GM23248 (cell line): ENCODE data around the gene MYH14. TPM values are rescaled to one million over a fixed set of nuclear protein-coding genes. Genes with fewer than 3 reads are reported as not detected.

Experiments
- DNase-seq: peaks from one replicate; pipeline ENCODE4 v3.0.0-alpha.2; 2015
- H2AFZ ChIP-seq: fragments of 200-600 bp; sonication (generic); 2 replicates; pipeline ENCODE4 v1.6.1; 2016; ENCODE audit warnings: antibody characterized with exemption
- H3F3A ChIP-seq: fragments of 200-600 bp; sonication (generic); 2 replicates; pipeline ENCODE4 v1.6.1; 2016; ENCODE audit warnings: mild to moderate bottlenecking, antibody characterized with exemption, mixed run types; ENCODE audit not compliant: insufficient read depth
- H3K27ac ChIP-seq: fragments of 200-600 bp; sonication (generic); 2 replicates; pipeline ENCODE4 v1.5.1; 2016; ENCODE audit warnings: mild to moderate bottlenecking
- H3K27me3 ChIP-seq: fragments of 200-600 bp; sonication (generic); replicated peaks from 2 replicates; pipeline ENCODE4 v1.6.1; 2016; ENCODE audit warnings: mild to moderate bottlenecking; ENCODE audit not compliant: insufficient read depth
- H3K36me3 ChIP-seq: fragments of 200-600 bp; sonication (generic); 2 replicates; pipeline ENCODE4 v1.6.1; 2016; ENCODE audit warnings: low read depth, mild to moderate bottlenecking
- H3K4me1 ChIP-seq: fragments of 200-600 bp; sonication (generic); 2 replicates; pipeline ENCODE4 v1.6.1; 2016; ENCODE audit warnings: mild to moderate bottlenecking; ENCODE audit not compliant: insufficient read depth
- H3K4me2 ChIP-seq: fragments of 200-600 bp; sonication (generic); one replicate; pipeline ENCODE4 v1.6.1; 2016; ENCODE audit warnings: mild to moderate bottlenecking; ENCODE audit not compliant: unreplicated experiment
- H3K4me3 ChIP-seq: fragments of 200-600 bp; sonication (generic); 2 replicates; pipeline ENCODE4 v1.5.1; 2016; ENCODE audit warnings: mild to moderate bottlenecking
- H3K79me2 ChIP-seq: fragments of 200-600 bp; sonication (generic); 2 replicates; pipeline ENCODE4 v1.6.1; 2016; ENCODE audit warnings: mild to moderate bottlenecking; ENCODE audit not compliant: insufficient read depth
- H3K9ac ChIP-seq: fragments of 200-600 bp; sonication (generic); 2 replicates; pipeline ENCODE4 v1.6.1; 2016; ENCODE audit warnings: mild to moderate bottlenecking
- H3K9me2 ChIP-seq: fragments of 200-600 bp; sonication (generic); 2 replicates; pipeline ENCODE4 v1.6.1; 2016; ENCODE audit warnings: mixed run types, mild to moderate bottlenecking, moderate library complexity; ENCODE audit not compliant: insufficient read depth
- H3K9me3 ChIP-seq: fragments of 200-600 bp; sonication (generic); one replicate; pipeline ENCODE4 v1.6.1; 2017; ENCODE audit warnings: low read depth
- H4K20me1 ChIP-seq: fragments of 200-600 bp; sonication (generic); 2 replicates; pipeline ENCODE4 v1.6.0; 2016; ENCODE audit not compliant: insufficient read depth
- EZH2 ChIP-seq: fragments of 200-600 bp; sonication (generic); IDR thresholded peaks from 2 replicates; pipeline ENCODE4 v1.6.1; 2018; ENCODE audit warnings: antibody characterized with exemption, mild to moderate bottlenecking; ENCODE audit not compliant: insufficient read depth, poor library complexity, severe bottlenecking
- EZH2phosphoT487 ChIP-seq: fragments of 200-600 bp; sonication (generic); IDR thresholded peaks from 2 replicates; pipeline ENCODE4 v1.6.1; 2018; ENCODE audit warnings: antibody characterized with exemption, moderate library complexity, mild to moderate bottlenecking, low read depth; ENCODE audit not compliant: insufficient read depth
- WGBS, 2 experiments: methylation state at CpG; one replicate each; pipeline ENCODE4 v1.1.6; 2015 to 2017; ENCODE audit warnings: low lambda C conversion rate in 2 of 2, low coverage in 1 of 2; ENCODE audit errors: missing lambda C conversion rate in 2 of 2; 5-methylcytosine and 5-hydroxymethylcytosine counted together
- in situ Hi-C: fragments of 300-500 bp; cut with MboI; formaldehyde crosslinking; loops from 2 replicates; pipeline ENCODE4 v1.15.0; 2020
- polyA plus RNA-seq: library from polyadenylated mRNA; unstranded; fragments of >200 nt; fragmentation: Nextera tagmentation; extraction: Ambion mirVana; gene quantifications from 2 replicates; pipeline ENCODE4 v1.2.1, GENCODE V29; 2016
- total RNA-seq: library from RNA; depleted of rRNA; stranded (reverse); fragments of >200 nt; shearing (Covaris generic); gene quantifications from 2 replicates; pipeline ENCODE4 v1.2.3, GENCODE V29; 2014

Gene MYH14
- total and polyA plus RNA-seq, 2 experiments from 2014 or later, result not detected

GRCh38 chr19:50290011-50290410 lies 86.6 kb downstream of the MYH14 start:
- no peaks in the 10 kb centered on the region for H3K36me3 ChIP-seq
- TF ChIP-seq EZH2, result no peak
- TF ChIP-seq EZH2phosphoT487, result no peak
- H3K79me2 ChIP-seq, result no peaks in the 10 kb centered on the region
- in situ Hi-C loops, result no loop called here
- H3K9me3 ChIP-seq, result no peaks in the 10 kb centered on the region
- H4K20me1 ChIP-seq, result no peaks in the 10 kb centered on the region
- WGBS, 2 experiments, result 29 to 36% methylated on average over 5 to 6 of the region's 6 CpGs
- no peak overlapping the region for H3K9ac ChIP-seq
- no peaks in the 10 kb centered on the region for H3K9me2 ChIP-seq
- no peaks in the 10 kb centered on the region for H3K4me1 ChIP-seq
- H3F3A ChIP-seq, result no peaks in the 10 kb centered on the region
- H3K27ac ChIP-seq, result no peak overlapping the region
- no peak overlapping the region for H3K4me2 ChIP-seq
- no peak overlapping the region for H3K4me3 ChIP-seq
- no peaks in the 10 kb centered on the region for H3K27me3 ChIP-seq
- H2AFZ ChIP-seq, result no peak overlapping the region
- DNase-seq, result no peak

- WGBS, 2 experiments, result 27 to 28% methylated on average over 15 of the region's 15 CpGs
- no peaks in the 10 kb centered on the region for H3K79me2 ChIP-seq
- no peaks in the 10 kb centered on the region for H3F3A ChIP-seq
- no peaks in the 10 kb centered on the region for H3K36me3 ChIP-seq
- H3K9me3 ChIP-seq, result no peaks in the 10 kb centered on the region
- H3K27ac ChIP-seq, result no peak overlapping the region
- no peak overlapping the region for H2AFZ ChIP-seq
- no peak overlapping the region for H3K9ac ChIP-seq
- H3K4me2 ChIP-seq, result no peak overlapping the region
- H3K27me3 ChIP-seq, result no peaks in the 10 kb centered on the region
- no peaks in the 10 kb centered on the region for H4K20me1 ChIP-seq
- no peak for TF ChIP-seq EZH2phosphoT487
- TF ChIP-seq EZH2, result no peak
- in situ Hi-C loops, result no loop called here
- no peak for DNase-seq
- H3K4me1 ChIP-seq, result no peaks in the 10 kb centered on the region
- H3K9me2 ChIP-seq, result no peaks in the 10 kb centered on the region
- H3K4me3 ChIP-seq, result no peak overlapping the region
Observed at GRCh38 chr19:50290775-50291174, 87.4 kb downstream of the MYH14 start.

DNA sequence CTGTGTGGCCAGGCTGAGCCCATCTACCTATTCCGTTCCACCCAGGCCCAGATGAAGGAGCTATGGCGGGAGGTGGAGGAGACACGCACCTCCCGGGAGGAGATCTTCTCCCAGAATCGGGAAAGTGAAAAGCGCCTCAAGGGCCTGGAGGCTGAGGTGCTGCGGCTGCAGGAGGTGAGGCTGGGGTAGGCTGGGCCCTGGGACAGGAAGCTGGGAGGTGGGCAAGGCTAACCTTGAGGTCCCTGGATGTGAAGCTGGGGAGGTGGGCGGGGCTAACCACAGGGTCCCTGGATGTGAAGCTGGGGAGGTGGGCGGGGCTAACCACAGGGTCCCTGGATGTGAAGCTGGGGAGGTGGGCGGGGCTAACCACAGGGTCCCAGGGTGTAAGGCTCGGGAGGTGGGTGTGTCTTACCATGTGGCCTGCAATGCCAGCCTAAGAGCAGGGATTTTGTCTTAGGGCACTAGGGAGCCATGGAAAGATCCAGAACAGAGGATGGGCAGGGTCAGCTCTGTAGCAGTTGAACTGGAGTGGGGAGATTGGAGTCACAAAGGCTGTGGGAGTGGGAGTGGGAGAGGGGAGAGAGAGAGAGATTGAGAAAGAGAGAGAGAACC lies 88.9 kb downstream of the MYH14 start:
- no peaks in the 10 kb centered on the region for H3K79me2 ChIP-seq
- H3K9me3 ChIP-seq, result no peaks in the 10 kb centered on the region
- no peak overlapping the region for H2AFZ ChIP-seq
- H3K9me2 ChIP-seq, result no peaks in the 10 kb centered on the region
- no peaks in the 10 kb centered on the region for H4K20me1 ChIP-seq
- no peaks in the 10 kb centered on the region for H3K27me3 ChIP-seq
- H3K4me3 ChIP-seq, result no peak overlapping the region
- H3K36me3 ChIP-seq, result no peaks in the 10 kb centered on the region
- H3K4me1 ChIP-seq, result no peaks in the 10 kb centered on the region
- no peaks in the 10 kb centered on the region for H3F3A ChIP-seq
- 19 to 36% methylated on average over 9 to 11 of the region's 11 CpGs for WGBS, 2 experiments
- DNase-seq, result no peak
- no peak for TF ChIP-seq EZH2
- TF ChIP-seq EZH2phosphoT487, result no peak
- H3K4me2 ChIP-seq, result no peak overlapping the region
- no peak overlapping the region for H3K27ac ChIP-seq
- H3K9ac ChIP-seq, result no peak overlapping the region
- in situ Hi-C loops, result no loop called here

GRCh38 chr19:50293263-50294004 lies 90.0 kb downstream of the MYH14 start:
- no peak overlapping the region for H3K4me2 ChIP-seq
- no peak overlapping the region for H2AFZ ChIP-seq
- H3F3A ChIP-seq, result no peaks in the 10 kb centered on the region
- no peaks in the 10 kb centered on the region for H4K20me1 ChIP-seq
- H3K4me3 ChIP-seq, result no peak overlapping the region
- no peak overlapping the region for H3K9ac ChIP-seq
- no peaks in the 10 kb centered on the region for H3K27me3 ChIP-seq
- in situ Hi-C loops, result no loop called here
- no peaks in the 10 kb centered on the region for H3K9me2 ChIP-seq
- H3K4me1 ChIP-seq, result no peaks in the 10 kb centered on the region
- DNase-seq, result no peak
- H3K27ac ChIP-seq, result no peak overlapping the region
- H3K36me3 ChIP-seq, result no peaks in the 10 kb centered on the region
- WGBS, 2 experiments, result 57 to 58% methylated on average over 10 to 14 of the region's 14 CpGs
- TF ChIP-seq EZH2phosphoT487 (no peak), EZH2 (no peak)
- no peaks in the 10 kb centered on the region for H3K9me3 ChIP-seq
- H3K79me2 ChIP-seq, result no peaks in the 10 kb centered on the region
